HepG2 (cell line): ENCODE data around the gene LCLAT1. TPM values are rescaled to one million over a fixed set of nuclear protein-coding genes. Genes with fewer than 3 reads are reported as not detected.

Experiments used
- ATAC-seq: fragments of 200-7000 bp; cut with Tn5 transposase; 3 replicates; pipeline ENCODE4 v1.9.1; 2020; ENCODE audit warnings: mild to moderate bottlenecking, moderate library complexity
- BruUV-seq: library from RNA; stranded (reverse); fragments of 400-500 nt; replicated peaks from 2 replicates; lab custom pipeline; 2021; lab: Mats Ljungman, UMichigan
- CTCF ChIA-PET: fragments of 300-600 bp; formaldehyde crosslinking; extraction: SDS; loops from one replicate; lab custom pipeline; 2021; ENCODE audit warnings: low total read pairs, inconsistent platforms, low intra/inter-chr PET ratio; lab: Yijun Ruan, JAX
- POLR2A ChIA-PET: fragments of 350-600 bp; sonication (Branson Sonifier 250); formaldehyde crosslinking; loops from one replicate; lab custom pipeline; 2020; ENCODE audit warnings: antibody characterized with exemption, inconsistent platforms; lab: Yijun Ruan, JAX
- DNase-seq: peaks from one replicate; pipeline ENCODE4 v3.0.0-alpha.2; 2015; ENCODE audit warnings: low spot score
- FAIRE-seq: peaks from 3 replicates; lab custom pipeline; 2011; peaks lifted over from hg19 to GRCh38; lab: Jason Lieb, UNC
- H2AFZ ChIP-seq: one replicate; pipeline ENCODE4 v1.6.1; 2011; ENCODE audit warnings: low read length, inconsistent platforms
- H3K27ac ChIP-seq: fragments of 300-600 bp; 3 replicates; pipeline ENCODE4 v1.8.0; 2011; ENCODE audit warnings: mixed run types, mild to moderate bottlenecking, mixed read lengths, low read length, inconsistent platforms; ENCODE audit not compliant: insufficient read depth; ENCODE audit errors: extremely low read length
- H3K27me3 ChIP-seq, 2 experiments: fragments of 200-600 bp in 1 of 2; 2 replicates in 1 of 2; 3 replicates in 1 of 2; pipeline versions ENCODE4 v1.6.0 to v1.8.0; 2011; ENCODE audit warnings: low read length in 2 of 2, mild to moderate bottlenecking in 2 of 2, moderate library complexity in 2 of 2, inconsistent platforms in 1 of 2; ENCODE audit not compliant: insufficient read depth in 2 of 2, control insufficient read depth in 1 of 2
- H3K36me3 ChIP-seq, 2 experiments: fragments of 200-600 bp in 1 of 2; replicated peaks in 1 of 2; 2 replicates in 1 of 2; 3 replicates in 1 of 2; pipeline versions ENCODE4 v1.5.1 to v1.8.0; 2011; ENCODE audit warnings: low read length in 2 of 2, inconsistent platforms in 1 of 2; ENCODE audit not compliant: insufficient read depth in 2 of 2, control insufficient read depth in 1 of 2
- H3K4me1 ChIP-seq: 2 replicates; pipeline ENCODE4 v1.5.1; 2012; ENCODE audit warnings: low read length, inconsistent platforms; ENCODE audit not compliant: insufficient read depth
- H3K4me2 ChIP-seq: 2 replicates; pipeline ENCODE4 v1.6.0; 2011; ENCODE audit warnings: low read depth, low read length, inconsistent platforms
- H3K4me3 ChIP-seq, 3 experiments: fragments of 200-600 bp in 1 of 3; sonication (generic), shearing (Covaris generic) in 1 of 3; replicated peaks in 1 of 3; 2 replicates each; pipeline ENCODE4 v1.5.1; 2011 to 2016; ENCODE audit warnings: low read length in 3 of 3, inconsistent platforms in 2 of 3, low read depth in 2 of 3, mild to moderate bottlenecking in 2 of 3, control low read depth in 1 of 3, mixed read lengths in 1 of 3; ENCODE audit not compliant: insufficient read depth in 1 of 3
- H3K79me2 ChIP-seq: one replicate; pipeline ENCODE4 v1.6.1; 2011; ENCODE audit warnings: low read length, inconsistent platforms; ENCODE audit not compliant: insufficient read depth
- H3K9ac ChIP-seq: 2 replicates; pipeline ENCODE4 v1.6.0; 2011; ENCODE audit warnings: mild to moderate bottlenecking, low read depth, low read length, inconsistent platforms; ENCODE audit not compliant: insufficient read depth
- H3K9me3 ChIP-seq: 2 replicates; pipeline ENCODE4 v1.5.1; 2012; ENCODE audit warnings: mild to moderate bottlenecking, low read length
- H4K20me1 ChIP-seq: 2 replicates; pipeline ENCODE4 v1.6.0; 2011; ENCODE audit warnings: inconsistent platforms, mild to moderate bottlenecking, low read length, moderate library complexity; ENCODE audit not compliant: insufficient read depth
- FOXC1 ChIP-seq: sonication (generic); formaldehyde crosslinking; IDR thresholded peaks from 2 replicates; pipeline ENCODE4 v1.8.0; 2022; ENCODE audit warnings: mild to moderate bottlenecking, missing genetic modification reagents, borderline replicate concordance
- RFX1 ChIP-seq: fragments of 450-650 bp; IDR thresholded peaks from 2 replicates; pipeline ENCODE4 v1.6.1; 2017
- RNF2 ChIP-seq: fragments of 450-650 bp; conservative IDR thresholded peaks from 2 replicates; pipeline ENCODE4 v1.6.1; 2016; ENCODE audit warnings: low read depth
- SYNCRIP ChIP-seq: fragments of 200-400 bp; formaldehyde crosslinking; IDR thresholded peaks from 2 replicates; pipeline ENCODE4 v1.6.1; 2018; ENCODE audit warnings: mild to moderate bottlenecking, low read depth, low read length; ENCODE audit not compliant: insufficient read depth
- ZBTB21 ChIP-seq: sonication (generic); formaldehyde crosslinking; IDR thresholded peaks from 2 replicates; pipeline ENCODE4 v1.4.0; 2020; ENCODE audit warnings: missing genetic modification reagents
- ZBTB38 ChIP-seq: sonication (generic); formaldehyde crosslinking; IDR thresholded peaks from 2 replicates; pipeline ENCODE4 v1.5.1; 2020; ENCODE audit warnings: mild to moderate bottlenecking, missing genetic modification reagents
- ZNF136 ChIP-seq: sonication (generic); formaldehyde crosslinking; IDR thresholded peaks from 2 replicates; pipeline ENCODE4 v1.8.1; 2022; ENCODE audit warnings: low read depth, mild to moderate bottlenecking, moderate library complexity, missing genetic modification reagents
- ZNF251 ChIP-seq: sonication (generic); formaldehyde crosslinking; IDR thresholded peaks from 2 replicates; pipeline ENCODE4 v1.9.0; 2021; ENCODE audit warnings: mild to moderate bottlenecking, missing genetic modification reagents
- ZNF274 ChIP-seq: sonication (generic); formaldehyde crosslinking; IDR thresholded peaks from 2 replicates; pipeline ENCODE4 v1.5.1; 2020; ENCODE audit warnings: mild to moderate bottlenecking, missing genetic modification reagents
- ZNF547 ChIP-seq: sonication (generic); formaldehyde crosslinking; IDR thresholded peaks from 2 replicates; pipeline ENCODE4 v1.5.1; 2020; ENCODE audit warnings: mild to moderate bottlenecking, missing genetic modification reagents
- WGBS: methylation state at CpG from one replicate; pipeline ENCODE4 v1.1.6; 2017; ENCODE audit warnings: low lambda C conversion rate; 5-methylcytosine and 5-hydroxymethylcytosine counted together
- in situ Hi-C: cut with HindIII; loops from 2 replicates; pipeline ENCODE4 v1.10.0; 2017; ENCODE audit warnings: low pct_unique_long_range_greater_than_20kb; ENCODE audit not compliant: extremely low pct_ligation_motif_present
- intact Hi-C: fragments of 100-400 bp; cut with micrococcal nuclease; formaldehyde crosslinking; loops from one replicate; pipeline ENCODE4 v1.10.0; 2022; ENCODE audit not compliant: unreplicated experiment
- polyA plus RNA-seq, 8 experiments: library from polyadenylated mRNA; depleted of rRNA in 3 of 8; stranded (reverse) in 7 of 8; unstranded in 1 of 8; fragments of >200 nt; fragmentation: Illumina TruSeq in 4 of 8; extraction: Trizol in 4 of 8; gene quantifications; 2 replicates each; pipeline versions ENCODE4 v1.2.1 to v1.2.3, GENCODE V29; 2011 to 2016; ENCODE audit warnings: low read depth in 4 of 8, missing spikeins in 1 of 8, mixed read lengths in 1 of 8; ENCODE audit not compliant: insufficient read depth in 1 of 8
- total RNA-seq, 5 experiments: library from RNA; depleted of rRNA; stranded (reverse); fragments of >200 nt; fragmentation: Illumina TruSeq; extraction: Trizol; gene quantifications; 2 replicates each; pipeline ENCODE4 v1.2.3, GENCODE V29; 2016; ENCODE audit warnings: low read depth in 1 of 5
- TF ChIP-seq, protein P1 (sequence below): sonication (generic); formaldehyde crosslinking; IDR thresholded peaks from 2 replicates; pipeline ENCODE4 v1.5.0; 2020; ENCODE audit warnings: mild to moderate bottlenecking, missing genetic modification reagents, borderline replicate concordance
- TF ChIP-seq, protein P2 (sequence below): sonication (generic); formaldehyde crosslinking; IDR thresholded peaks from 2 replicates; pipeline ENCODE4 v1.8.0; 2022; ENCODE audit warnings: missing genetic modification reagents, mild to moderate bottlenecking, inconsistent platforms, borderline replicate concordance
- TF ChIP-seq, protein P3 (sequence below): sonication (generic); formaldehyde crosslinking; IDR thresholded peaks from 2 replicates; pipeline ENCODE4 v1.8.0; 2022; ENCODE audit warnings: mild to moderate bottlenecking, missing genetic modification reagents, moderate library complexity

LCLAT1 gene
- total and polyA plus RNA-seq, 2 of the 13 experiments (the other 11 are each of a cell fraction or from before 2014, with no cell fraction given) = 18.0 to 28.0 TPM

DNA sequence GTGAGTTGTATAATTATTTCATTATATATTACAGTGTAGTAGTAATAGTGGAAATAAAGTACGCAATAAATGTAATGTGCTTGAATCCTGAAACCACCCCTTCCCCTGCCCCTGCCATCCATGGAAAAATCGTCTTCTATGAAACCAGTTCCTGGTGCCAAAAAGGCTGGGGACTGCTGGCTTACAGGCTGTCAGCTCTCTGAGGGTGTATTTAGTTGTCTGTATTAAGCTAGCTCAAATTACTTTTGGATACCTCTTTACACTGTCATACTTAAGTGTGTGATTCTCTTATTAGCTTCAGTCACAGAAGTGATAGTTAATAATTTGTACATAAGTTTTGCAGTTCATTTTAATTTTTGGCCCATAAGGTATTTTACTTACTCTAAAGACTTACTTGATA, 29.6 kb downstream of the LCLAT1 start:
- no peak for TF ChIP-seq ZNF251 (CRISPR knock-in tag)
- TF ChIP-seq ZNF274 (CRISPR knock-in tag) = no peak
- no peak for TF ChIP-seq RFX1
- no peak for TF ChIP-seq ZNF547
- TF ChIP-seq, protein P1, sequence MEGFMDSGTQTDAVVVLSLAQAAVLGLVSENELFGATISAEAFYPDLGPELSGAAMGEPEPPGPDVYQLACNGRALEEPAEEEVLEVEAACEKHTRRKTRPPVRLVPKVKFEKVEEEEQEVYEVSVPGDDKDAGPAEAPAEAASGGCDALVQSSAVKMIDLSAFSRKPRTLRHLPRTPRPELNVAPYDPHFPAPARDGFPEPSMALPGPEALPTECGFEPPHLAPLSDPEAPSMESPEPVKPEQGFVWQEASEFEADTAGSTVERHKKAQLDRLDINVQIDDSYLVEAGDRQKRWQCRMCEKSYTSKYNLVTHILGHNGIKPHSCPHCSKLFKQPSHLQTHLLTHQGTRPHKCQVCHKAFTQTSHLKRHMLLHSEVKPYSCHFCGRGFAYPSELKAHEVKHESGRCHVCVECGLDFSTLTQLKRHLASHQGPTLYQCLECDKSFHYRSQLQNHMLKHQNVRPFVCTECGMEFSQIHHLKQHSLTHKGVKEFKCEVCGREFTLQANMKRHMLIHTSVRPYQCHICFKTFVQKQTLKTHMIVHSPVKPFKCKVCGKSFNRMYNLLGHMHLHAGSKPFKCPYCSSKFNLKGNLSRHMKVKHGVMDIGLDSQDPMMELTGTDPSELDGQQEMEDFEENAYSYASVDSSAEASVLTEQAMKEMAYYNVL = no peak
- TF ChIP-seq ZBTB21 = no peak
- no peak for TF ChIP-seq ZBTB38 (CRISPR knock-in tag)
- Histone ChIP-seq H3K4me2 (no peak overlapping the region), H3K9ac (no peak overlapping the region), H3K9me3 (no peaks in the 10 kb centered on the region), H3K4me3 (no peak overlapping the region), H3K36me3 (no peaks in the 10 kb centered on the region; a peak in 1 of 5 replicates), H3K27ac (no peak overlapping the region), H4K20me1 (no peaks in the 10 kb centered on the region), H3K79me2 (peaks cover 43% of the 10 kb centered on the region), H2AFZ (no peak overlapping the region), H3K4me1 (peaks cover 8% of the 10 kb centered on the region), H3K27me3 (no peaks in the 10 kb centered on the region)
- ATAC-seq = no peak
- 99% methylated on average over 2 of the region's 2 CpGs for WGBS
- no TSS peak for BruUV-seq
- no peak for FAIRE-seq
- in situ Hi-C loops = no loop called here
- ChIA-PET CTCF (no interaction called here), POLR2A (no interaction called here)
- intact Hi-C loops = no loop called here
- DNase-seq = no peak

DNA sequence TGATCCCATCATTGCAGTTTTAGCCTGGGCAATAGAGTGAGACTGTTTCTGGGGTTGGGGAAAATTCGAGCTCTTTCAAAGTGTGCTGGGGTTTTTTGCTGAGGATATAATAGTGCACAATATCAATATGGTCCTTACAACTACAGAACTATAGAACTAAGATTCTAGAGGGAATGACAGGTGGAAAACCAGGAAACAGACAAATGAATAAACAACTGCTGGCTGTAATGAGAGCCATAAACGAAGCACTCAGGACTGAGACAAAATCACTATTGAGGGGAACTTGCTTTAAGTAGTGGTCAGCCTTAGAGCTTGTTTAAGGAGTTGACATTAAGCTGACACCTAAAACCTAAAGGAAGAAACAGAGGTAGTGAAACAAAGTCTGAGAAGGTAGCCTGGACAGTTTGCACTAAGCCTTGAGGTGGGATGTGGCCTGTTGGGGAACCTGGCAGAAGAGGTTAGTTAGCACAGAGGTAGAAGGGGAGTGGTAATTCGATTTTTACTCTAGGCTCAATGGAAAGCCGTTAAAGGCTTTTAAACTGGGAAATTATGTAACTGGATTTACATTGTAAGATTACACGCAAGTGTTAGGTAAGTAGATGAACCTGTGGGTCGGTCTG, 33.8 kb downstream of the LCLAT1 start:
- ATAC-seq = no peak
- H3K27me3 ChIP-seq = no peaks in the 10 kb centered on the region
- no peaks in the 10 kb centered on the region; a peak in 1 of 5 replicates for H3K36me3 ChIP-seq
- peaks cover 20% of the 10 kb centered on the region for H3K79me2 ChIP-seq
- FAIRE-seq = no peak
- no peak overlapping the region for H3K4me2 ChIP-seq
- 96% methylated on average over 6 of the region's 6 CpGs for WGBS
- H3K9me3 ChIP-seq = no peaks in the 10 kb centered on the region
- no peak overlapping the region for H3K9ac ChIP-seq
- in situ Hi-C loops (no loop called here), intact Hi-C loops (no loop called here)
- no TSS peak for BruUV-seq
- no peak overlapping the region for H3K27ac ChIP-seq
- ChIA-PET POLR2A (no interaction called here), CTCF (no interaction called here)
- DNase-seq = no peak
- no peak overlapping the region for H3K4me3 ChIP-seq
- no peaks in the 10 kb centered on the region for H4K20me1 ChIP-seq
- peaks cover 9% of the 10 kb centered on the region for H3K4me1 ChIP-seq
- no peak overlapping the region for H2AFZ ChIP-seq
- TF ChIP-seq RNF2 = no peak
- TF ChIP-seq, protein P2, sequence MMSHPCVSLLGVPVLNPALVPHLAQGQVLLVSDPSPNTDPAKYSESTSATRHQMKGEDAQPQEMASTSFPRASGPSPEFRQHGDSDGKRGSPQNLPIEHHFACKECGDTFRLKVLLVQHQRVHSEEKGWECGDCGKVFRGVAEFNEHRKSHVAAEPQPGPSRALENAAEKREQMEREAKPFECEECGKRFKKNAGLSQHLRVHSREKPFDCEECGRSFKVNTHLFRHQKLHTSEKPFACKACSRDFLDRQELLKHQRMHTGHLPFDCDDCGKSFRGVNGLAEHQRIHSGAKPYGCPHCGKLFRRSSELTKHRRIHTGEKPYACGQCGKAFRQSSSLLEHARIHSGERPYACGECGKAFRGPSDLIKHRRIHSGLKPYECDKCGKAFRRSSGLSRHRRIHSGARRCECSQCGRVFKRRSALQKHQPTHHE (CRISPR knock-in tag) = no peak
- TF ChIP-seq, protein P3, sequence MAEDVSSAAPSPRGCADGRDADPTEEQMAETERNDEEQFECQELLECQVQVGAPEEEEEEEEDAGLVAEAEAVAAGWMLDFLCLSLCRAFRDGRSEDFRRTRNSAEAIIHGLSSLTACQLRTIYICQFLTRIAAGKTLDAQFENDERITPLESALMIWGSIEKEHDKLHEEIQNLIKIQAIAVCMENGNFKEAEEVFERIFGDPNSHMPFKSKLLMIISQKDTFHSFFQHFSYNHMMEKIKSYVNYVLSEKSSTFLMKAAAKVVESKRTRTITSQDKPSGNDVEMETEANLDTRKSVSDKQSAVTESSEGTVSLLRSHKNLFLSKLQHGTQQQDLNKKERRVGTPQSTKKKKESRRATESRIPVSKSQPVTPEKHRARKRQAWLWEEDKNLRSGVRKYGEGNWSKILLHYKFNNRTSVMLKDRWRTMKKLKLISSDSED (CRISPR knock-in tag) = no peak
- TF ChIP-seq FOXC1 (CRISPR knock-in tag) = no peak
- no peak for TF ChIP-seq SYNCRIP
- no peak for TF ChIP-seq ZNF136 (CRISPR knock-in tag)
